Activated B cell treated with CpG ODN at 0.5 μM for 24 hours (primary cell): ENCODE data around the gene SEMA4C. TPM values are rescaled to one million over a fixed set of nuclear protein-coding genes. Genes with fewer than 3 reads are reported as not detected.

ENCODE experiments used
- ATAC-seq: fragments of 200-7000 bp; cut with Tn5 transposase; one replicate; pipeline ENCODE4 v1.10.0; 2021; ENCODE audit warnings: low read depth, mild to moderate bottlenecking, moderate library complexity
- CTCF ChIA-PET: fragments of 350-600 bp; sonication (Branson Sonifier 250); formaldehyde crosslinking; loops from one replicate; lab custom pipeline; 2021; ENCODE audit warnings: antibody characterized with exemption; lab: Charles Lee
- POLR2A ChIA-PET: fragments of 350-600 bp; sonication (Branson Sonifier 250); formaldehyde crosslinking; loops from one replicate; lab custom pipeline; 2021; ENCODE audit warnings: antibody characterized with exemption; lab: Charles Lee
- DNase-seq: peaks from one replicate; pipeline ENCODE4 v3.0.0; 2022
- H3K27ac Mint-ChIP-seq: one replicate; pipeline ENCODE4 v1.8.0; 2020; ENCODE audit warnings: mixed read lengths
- H3K27me3 Mint-ChIP-seq: one replicate; pipeline ENCODE4 v1.8.0; 2021; ENCODE audit warnings: mixed read lengths
- H3K36me3 Mint-ChIP-seq: one replicate; pipeline ENCODE4 v1.8.0; 2021; ENCODE audit warnings: low read depth, mixed read lengths
- H3K4me1 Mint-ChIP-seq: one replicate; pipeline ENCODE4 v1.8.0; 2021; ENCODE audit warnings: mixed read lengths
- H3K4me3 Mint-ChIP-seq: one replicate; pipeline ENCODE4 v1.8.0; 2020; ENCODE audit warnings: mild to moderate bottlenecking, mixed read lengths
- H3K9me3 Mint-ChIP-seq: one replicate; pipeline ENCODE4 v1.8.0; 2020; ENCODE audit warnings: mixed read lengths
- CTCF ChIP-seq: fragments of 200-600 bp; IDR thresholded peaks from one replicate; pipeline ENCODE4 v1.8.0; 2022; ENCODE audit warnings: antibody characterized with exemption, mild to moderate bottlenecking
- intact Hi-C: fragments of 100-400 bp; cut with micrococcal nuclease; formaldehyde crosslinking; loops from one replicate; pipeline ENCODE4 v1.15.1; 2024
- total RNA-seq: library from RNA; stranded (reverse); gene quantifications from 2 replicates; pipeline ENCODE4 v1.2.3, GENCODE V29; 2022

SEMA4C gene
- total RNA-seq, 1 donor from 2014 or later = 0.55 TPM

GRCh38 chr2:96909611-96910021 is 39.7 kb upstream of the SEMA4C start:
- no peak for DNase-seq
- ATAC-seq = no peak
- H3K36me3 Mint-ChIP-seq = no peaks in the 10 kb centered on the region
- H3K27me3 Mint-ChIP-seq = peaks cover 2% of the 10 kb centered on the region
- H3K4me1 Mint-ChIP-seq = peaks cover 20% of the 10 kb centered on the region
- POLR2A ChIA-PET = no interaction called here
- intact Hi-C loops = no loop called here
- CTCF ChIA-PET = no interaction called here
- no peak overlapping the region for H3K27ac Mint-ChIP-seq
- no peak for TF ChIP-seq CTCF
- no peak overlapping the region for H3K4me3 Mint-ChIP-seq
- H3K9me3 Mint-ChIP-seq = no peaks in the 10 kb centered on the region

- peaks cover 2% of the 10 kb centered on the region for H3K27me3 Mint-ChIP-seq
Measured at GRCh38 chr2:96907115-96908041, 37.5 kb upstream of the SEMA4C start.

DNA sequence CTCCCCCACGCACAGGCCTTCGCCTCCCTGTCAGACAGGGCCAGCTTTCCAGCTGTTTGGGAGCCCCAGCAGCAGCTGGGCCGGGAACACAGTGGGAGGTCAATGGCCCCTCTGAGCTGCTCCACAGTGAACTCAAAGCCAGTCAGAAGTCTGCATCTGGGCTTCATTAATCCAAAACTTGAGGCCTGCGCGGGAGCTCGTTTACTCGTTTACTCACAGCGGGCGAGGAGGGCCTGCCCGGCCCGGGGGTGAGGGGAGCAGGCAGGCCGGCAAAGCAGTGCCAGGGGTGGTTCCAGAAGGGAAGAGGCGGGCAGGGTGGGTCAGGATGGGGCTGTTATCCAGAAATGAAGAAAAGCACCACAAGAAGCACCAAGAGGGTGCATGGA is 36.8 kb upstream of the SEMA4C start:
- DNase-seq = no peak
- H3K9me3 Mint-ChIP-seq = no peaks in the 10 kb centered on the region
- no peak overlapping the region for H3K27ac Mint-ChIP-seq
- ChIA-PET CTCF (no interaction called here), POLR2A (no interaction called here)
- H3K36me3 Mint-ChIP-seq = no peaks in the 10 kb centered on the region
- peaks cover 5% of the 10 kb centered on the region for H3K4me1 Mint-ChIP-seq
- no peak for TF ChIP-seq CTCF
- intact Hi-C loops = no loop called here
- peaks cover 2% of the 10 kb centered on the region for H3K27me3 Mint-ChIP-seq
- no peak overlapping the region for H3K4me3 Mint-ChIP-seq
- no peak for ATAC-seq

More at GRCh38 chr2:96907115-96908041, 37.5 kb upstream of the SEMA4C start:
- no peak for TF ChIP-seq CTCF
- Mint-ChIP-seq H3K4me3 (no peak overlapping the region), H3K4me1 (peaks cover 5% of the 10 kb centered on the region), H3K9me3 (no peaks in the 10 kb centered on the region), H3K36me3 (no peaks in the 10 kb centered on the region), H3K27ac (no peak overlapping the region)
- POLR2A ChIA-PET = no interaction called here
- no peak for DNase-seq
- ATAC-seq = no peak
- CTCF ChIA-PET = no interaction called here
- intact Hi-C loops = no loop called here

- POLR2A ChIA-PET = no interaction called here
- no peak for ATAC-seq
- DNase-seq = no peak
- intact Hi-C loops = no loop called here
- no peak for TF ChIP-seq CTCF
- Mint-ChIP-seq H3K9me3 (no peaks in the 10 kb centered on the region), H3K27me3 (peaks cover 2% of the 10 kb centered on the region), H3K36me3 (no peaks in the 10 kb centered on the region), H3K27ac (no peak overlapping the region), H3K4me1 (peaks cover 5% of the 10 kb centered on the region), H3K4me3 (no peak overlapping the region)
- CTCF ChIA-PET = no interaction called here
Measured at GRCh38 chr2:96903815-96904214, 33.9 kb upstream of the SEMA4C start.

DNA sequence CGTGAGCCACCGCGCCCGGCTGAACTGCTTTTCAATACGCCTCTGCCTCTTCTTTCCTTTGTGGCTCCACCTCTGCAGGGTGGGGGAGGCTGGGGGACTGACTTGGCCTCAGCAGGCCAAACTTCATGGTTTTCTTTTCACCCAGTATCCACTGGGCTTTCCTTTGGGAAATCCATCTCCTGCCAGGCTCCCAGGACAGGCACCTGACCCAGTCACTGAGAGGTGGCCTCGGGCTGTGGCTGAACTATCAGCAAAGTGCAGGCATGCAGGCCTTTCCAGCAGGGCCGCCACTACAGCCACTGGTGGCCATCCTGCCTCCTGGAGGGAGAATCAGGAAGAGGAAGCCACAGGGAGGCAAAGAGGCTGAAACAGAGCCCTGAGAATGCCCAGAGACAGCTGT is 33.4 kb upstream of the SEMA4C start:
- no peak for DNase-seq
- POLR2A ChIA-PET = no interaction called here
- no peak for TF ChIP-seq CTCF
- H3K36me3 Mint-ChIP-seq = no peaks in the 10 kb centered on the region
- H3K4me3 Mint-ChIP-seq = no peak overlapping the region
- H3K9me3 Mint-ChIP-seq = no peaks in the 10 kb centered on the region
- CTCF ChIA-PET = no interaction called here
- H3K27me3 Mint-ChIP-seq = peaks cover 2% of the 10 kb centered on the region
- no peak for ATAC-seq
- H3K27ac Mint-ChIP-seq = no peak overlapping the region
- H3K4me1 Mint-ChIP-seq = peaks cover 5% of the 10 kb centered on the region
- intact Hi-C loops = no loop called here
